Tibial nerve (tissue), 4 donors: ENCODE measurements around the gene FANCC.

Source experiments
- CTCF ChIP-seq, 5 experiments: fragments of 200-600 bp in 3 of 5; fragments of 450-650 bp in 2 of 5; sonication (generic) in 3 of 5; IDR thresholded peaks; one replicate each; pipeline ENCODE4 v1.5.1; 2016 to 2019; ENCODE audit warnings: antibody characterized with exemption in 5 of 5, mild to moderate bottlenecking in 3 of 5, moderate library complexity in 2 of 5
- EP300 ChIP-seq, 2 donors: sonication (generic); formaldehyde crosslinking; IDR thresholded peaks; one replicate each; pipeline ENCODE4 v1.6.1; 2017; ENCODE audit warnings: antibody characterized with exemption in 2 of 2, mild to moderate bottlenecking in 1 of 2
- POLR2A ChIP-seq, 2 donors: fragments of 450-650 bp; IDR thresholded peaks; one replicate each; pipeline ENCODE4 v1.6.1; 2017; ENCODE audit warnings: antibody characterized with exemption in 2 of 2, mild to moderate bottlenecking in 2 of 2, moderate library complexity in 2 of 2

- no peak for TF ChIP-seq CTCF (IDR thresholded peaks at IDR 0.05)
- TF ChIP-seq EP300 (IDR thresholded peaks at IDR 0.05): no peak
- no peak for TF ChIP-seq POLR2A (IDR thresholded peaks at IDR 0.05)
These were observed 238.0 kb downstream of the FANCC start for GRCh38 chr9:95079461-95079860.
